Activated T-helper 17 cell treated with anti-CD3 and anti-CD28 coated beads, Interleukin-2, amount 50 U/mL, for 72 hours (primary cell): Measurements from ENCODE around the gene RYR3. TPM values are rescaled to one million over a fixed set of nuclear protein-coding genes. Genes with fewer than 3 reads are reported as not detected.

Source experiments
- ATAC-seq: fragments of 150-1000 bp; cut with Tn5 transposase; replicated peaks from 2 replicates; pipeline ENCODE4 v1.10.0; 2021; ENCODE audit warnings: mild to moderate bottlenecking, moderate library complexity
- H3K27ac Mint-ChIP-seq: one replicate; pipeline ENCODE4 v1.8.0; 2022; ENCODE audit warnings: mixed read lengths
- H3K27me3 Mint-ChIP-seq: one replicate; pipeline ENCODE4 v1.8.0; 2022; ENCODE audit warnings: mixed read lengths
- H3K36me3 Mint-ChIP-seq: one replicate; pipeline ENCODE4 v1.8.0; 2022; ENCODE audit warnings: low read depth, mild to moderate bottlenecking, mixed read lengths
- H3K4me1 Mint-ChIP-seq: one replicate; pipeline ENCODE4 v1.8.0; 2022; ENCODE audit warnings: mixed read lengths
- H3K4me3 Mint-ChIP-seq: one replicate; pipeline ENCODE4 v1.8.0; 2022; ENCODE audit warnings: mild to moderate bottlenecking, mixed read lengths
- H3K9me3 Mint-ChIP-seq: one replicate; pipeline ENCODE4 v1.8.0; 2022; ENCODE audit warnings: mixed read lengths
- total RNA-seq, 2 donors: library from RNA; stranded (reverse); gene quantifications; one replicate each; pipeline ENCODE4 v1.2.3, GENCODE V29; 2022

Gene RYR3
- total RNA-seq, 2 donors from 2014 or later = not detected

GRCh38 chr15:33430577-33430976 is 119.8 kb downstream of the RYR3 start:
- Mint-ChIP-seq H3K36me3 (no peaks in the 10 kb centered on the region), H3K27ac (no peak overlapping the region), H3K27me3 (peaks cover 4% of the 10 kb centered on the region), H3K4me1 (no peaks in the 10 kb centered on the region), H3K4me3 (no peak overlapping the region), H3K9me3 (no peaks in the 10 kb centered on the region)
- ATAC-seq = no peak

GRCh38 chr15:33433821-33434220 is 123.1 kb downstream of the RYR3 start:
- no peaks in the 10 kb centered on the region for H3K4me1 Mint-ChIP-seq
- peaks cover 10% of the 10 kb centered on the region for H3K27me3 Mint-ChIP-seq
- H3K4me3 Mint-ChIP-seq = no peak overlapping the region
- H3K9me3 Mint-ChIP-seq = no peaks in the 10 kb centered on the region
- ATAC-seq = no peak
- H3K36me3 Mint-ChIP-seq = no peaks in the 10 kb centered on the region
- no peak overlapping the region for H3K27ac Mint-ChIP-seq

GRCh38 chr15:33438396-33438795 is 127.6 kb downstream of the RYR3 start:
- H3K4me1 Mint-ChIP-seq = no peaks in the 10 kb centered on the region
- no peak overlapping the region for H3K4me3 Mint-ChIP-seq
- no peak for ATAC-seq
- no peaks in the 10 kb centered on the region for H3K36me3 Mint-ChIP-seq
- H3K27me3 Mint-ChIP-seq = peaks cover 14% of the 10 kb centered on the region
- no peaks in the 10 kb centered on the region for H3K9me3 Mint-ChIP-seq
- H3K27ac Mint-ChIP-seq = no peak overlapping the region

- no peaks in the 10 kb centered on the region for H3K4me1 Mint-ChIP-seq
- no peak overlapping the region for H3K27ac Mint-ChIP-seq
- H3K27me3 Mint-ChIP-seq = peaks cover 27% of the 10 kb centered on the region
- ATAC-seq = no peak
- H3K36me3 Mint-ChIP-seq = no peaks in the 10 kb centered on the region
- H3K4me3 Mint-ChIP-seq = no peak overlapping the region
- H3K9me3 Mint-ChIP-seq = no peaks in the 10 kb centered on the region
These were observed 130.1 kb downstream of the RYR3 start for GRCh38 chr15:33440900-33441299.

GRCh38 chr15:33442449-33442848 is 131.7 kb downstream of the RYR3 start:
- H3K4me1 Mint-ChIP-seq = no peaks in the 10 kb centered on the region
- no peak overlapping the region for H3K4me3 Mint-ChIP-seq
- no peaks in the 10 kb centered on the region for H3K9me3 Mint-ChIP-seq
- H3K27me3 Mint-ChIP-seq = peaks cover 31% of the 10 kb centered on the region
- no peak for ATAC-seq
- H3K36me3 Mint-ChIP-seq = no peaks in the 10 kb centered on the region
- no peak overlapping the region for H3K27ac Mint-ChIP-seq

- Mint-ChIP-seq H3K4me1 (no peaks in the 10 kb centered on the region), H3K36me3 (no peaks in the 10 kb centered on the region)
These were observed 132.9 kb downstream of the RYR3 start for GRCh38 chr15:33443708-33444107.

GRCh38 chr15:33445984-33446383 is 135.2 kb downstream of the RYR3 start:
- H3K4me3 Mint-ChIP-seq = no peak overlapping the region
- no peak overlapping the region for H3K27ac Mint-ChIP-seq
- H3K27me3 Mint-ChIP-seq = peaks cover 29% of the 10 kb centered on the region
- no peaks in the 10 kb centered on the region for H3K36me3 Mint-ChIP-seq
- H3K9me3 Mint-ChIP-seq = no peaks in the 10 kb centered on the region
- no peaks in the 10 kb centered on the region for H3K4me1 Mint-ChIP-seq
- ATAC-seq = no peak

More at GRCh38 chr15:33443708-33444107, 132.9 kb downstream of the RYR3 start:
- H3K27ac Mint-ChIP-seq = no peak overlapping the region
- peaks cover 25% of the 10 kb centered on the region for H3K27me3 Mint-ChIP-seq
- no peak overlapping the region for H3K4me3 Mint-ChIP-seq
- H3K9me3 Mint-ChIP-seq = no peaks in the 10 kb centered on the region
- no peak for ATAC-seq

GRCh38 chr15:33448151-33448550 is 137.4 kb downstream of the RYR3 start:
- H3K4me3 Mint-ChIP-seq = no peak overlapping the region
- H3K4me1 Mint-ChIP-seq = no peaks in the 10 kb centered on the region
- no peak overlapping the region for H3K27ac Mint-ChIP-seq
- H3K9me3 Mint-ChIP-seq = no peaks in the 10 kb centered on the region
- no peak for ATAC-seq
- H3K27me3 Mint-ChIP-seq = peaks cover 25% of the 10 kb centered on the region
- no peaks in the 10 kb centered on the region for H3K36me3 Mint-ChIP-seq

DNA sequence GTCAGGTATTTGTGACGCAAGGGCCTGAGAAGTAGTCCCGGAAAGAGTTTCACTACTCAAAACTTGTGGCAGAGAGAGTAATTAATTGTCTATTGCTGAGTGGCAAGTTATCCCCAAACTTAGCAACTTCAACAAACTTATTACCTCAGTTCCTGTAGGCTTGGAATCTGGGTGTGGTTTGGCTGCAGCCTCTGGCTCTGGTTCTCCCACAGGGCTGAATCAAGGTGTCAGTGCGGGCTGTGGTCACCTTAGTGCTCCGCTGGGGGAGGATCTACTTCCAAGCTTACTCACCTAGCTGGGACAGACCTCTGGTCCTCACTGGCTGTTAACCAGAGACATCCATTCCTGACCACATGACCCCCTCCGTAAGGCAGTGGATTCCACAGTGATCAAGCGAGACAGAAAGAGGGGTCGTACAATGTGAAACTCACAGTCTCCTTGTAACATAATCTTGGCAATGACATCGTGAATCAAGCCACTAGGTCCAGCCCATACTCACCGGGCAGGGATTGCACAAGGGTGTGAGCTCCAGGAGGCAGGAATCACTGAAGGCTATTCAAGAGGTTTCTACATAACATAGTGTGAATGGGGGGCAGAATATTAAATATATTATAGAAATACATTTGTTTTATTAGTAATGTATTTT is 138.3 kb downstream of the RYR3 start:
- no peak for ATAC-seq
- no peaks in the 10 kb centered on the region for H3K9me3 Mint-ChIP-seq

GRCh38 chr15:33449810-33450209 is 139.0 kb downstream of the RYR3 start:
- H3K4me3 Mint-ChIP-seq = no peak overlapping the region
- H3K9me3 Mint-ChIP-seq = no peaks in the 10 kb centered on the region
- peaks cover 17% of the 10 kb centered on the region for H3K27me3 Mint-ChIP-seq
- H3K36me3 Mint-ChIP-seq = no peaks in the 10 kb centered on the region
- no peak for ATAC-seq
- H3K4me1 Mint-ChIP-seq = no peaks in the 10 kb centered on the region
- no peak overlapping the region for H3K27ac Mint-ChIP-seq

More for the DNA sequence above, 138.3 kb downstream of the RYR3 start:
- H3K4me3 Mint-ChIP-seq = no peak overlapping the region
- no peak overlapping the region for H3K27ac Mint-ChIP-seq
- no peaks in the 10 kb centered on the region for H3K4me1 Mint-ChIP-seq
- no peaks in the 10 kb centered on the region for H3K36me3 Mint-ChIP-seq
- H3K27me3 Mint-ChIP-seq = peaks cover 21% of the 10 kb centered on the region

DNA sequence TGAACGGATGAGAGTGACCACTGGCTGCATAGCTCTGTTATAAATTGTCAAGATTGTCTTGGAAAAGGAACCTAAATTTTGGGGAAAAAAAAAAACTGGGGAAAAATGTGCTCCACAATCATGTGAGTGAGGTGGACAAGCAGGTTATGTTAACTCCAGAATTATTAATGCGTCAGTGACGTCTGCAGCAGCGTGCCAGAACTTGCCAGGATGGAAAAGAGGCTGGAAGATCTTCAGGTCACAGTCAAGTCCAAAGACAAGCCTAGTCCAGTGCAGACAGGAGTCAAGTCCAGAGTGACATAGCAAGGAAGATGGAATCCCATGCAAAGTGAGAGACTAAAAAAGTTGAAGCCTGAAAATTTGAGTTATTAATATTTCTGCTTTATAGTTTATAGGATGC is 140.6 kb downstream of the RYR3 start:
- Mint-ChIP-seq H3K4me1 (no peaks in the 10 kb centered on the region), H3K27ac (no peak overlapping the region), H3K27me3 (peaks cover 12% of the 10 kb centered on the region), H3K9me3 (no peaks in the 10 kb centered on the region), H3K36me3 (no peaks in the 10 kb centered on the region), H3K4me3 (no peak overlapping the region)
- ATAC-seq = no peak

DNA sequence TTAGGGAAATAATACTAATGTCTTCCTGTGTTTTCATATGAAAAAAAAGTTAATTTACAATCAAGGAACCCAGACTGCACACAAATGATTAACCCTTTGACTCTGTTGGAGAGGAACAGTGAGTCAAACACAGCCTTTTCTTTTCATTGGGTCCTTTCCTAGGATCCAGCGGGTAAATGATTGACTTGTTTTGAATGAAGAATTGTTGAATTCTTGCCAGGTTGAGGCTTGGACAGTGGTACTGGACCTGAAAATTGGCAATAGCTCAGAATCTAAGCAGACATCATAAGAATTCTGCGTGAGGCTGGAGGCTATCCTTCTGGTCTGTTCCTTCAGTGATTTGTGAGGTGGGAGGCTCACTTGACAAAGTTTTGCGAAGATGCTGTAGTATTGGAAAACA is 143.0 kb downstream of the RYR3 start:
- Mint-ChIP-seq H3K9me3 (no peaks in the 10 kb centered on the region), H3K4me1 (no peaks in the 10 kb centered on the region), H3K27me3 (peaks cover 12% of the 10 kb centered on the region), H3K27ac (no peak overlapping the region), H3K36me3 (no peaks in the 10 kb centered on the region), H3K4me3 (no peak overlapping the region)
- no peak for ATAC-seq

DNA sequence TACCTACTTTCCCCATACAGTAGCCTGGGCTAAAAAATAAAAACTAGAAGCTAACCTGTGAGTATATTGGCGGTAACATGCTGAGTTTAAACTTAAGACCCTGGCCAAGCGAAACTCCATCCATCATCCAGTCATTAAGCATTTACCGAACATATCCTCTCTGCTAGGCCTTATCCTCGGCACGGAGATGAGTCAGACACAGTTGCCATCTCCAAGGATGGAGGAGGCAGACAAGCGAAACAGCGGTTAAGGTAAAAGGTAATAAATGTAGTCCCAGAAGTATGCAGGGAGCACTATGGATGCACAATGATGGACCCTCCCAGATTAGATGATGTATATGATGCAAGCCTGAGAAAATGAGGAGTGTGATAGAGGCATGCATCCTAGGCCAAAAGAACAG is 143.6 kb downstream of the RYR3 start:
- Mint-ChIP-seq H3K9me3 (no peaks in the 10 kb centered on the region), H3K4me1 (no peaks in the 10 kb centered on the region), H3K27ac (no peak overlapping the region)

DNA sequence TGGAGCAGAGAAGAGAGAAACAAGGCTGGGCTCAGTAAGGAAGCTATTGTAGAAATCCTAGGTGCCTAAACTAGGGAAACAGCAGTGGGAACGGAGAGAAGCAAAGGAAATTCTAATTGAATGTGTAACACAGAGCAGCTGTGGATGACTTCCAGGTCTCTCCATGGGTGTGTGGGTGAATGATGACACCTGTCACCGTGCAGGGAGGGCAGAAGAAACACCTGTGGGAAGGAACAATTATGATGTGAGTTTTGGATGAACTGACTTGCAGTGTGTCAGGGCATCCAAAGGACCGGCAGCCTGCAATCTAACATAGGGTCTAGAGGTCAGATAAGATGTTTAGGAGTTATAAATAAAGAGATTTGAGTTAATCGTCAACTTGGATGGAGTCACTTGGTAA is 144.2 kb downstream of the RYR3 start:
- Mint-ChIP-seq H3K27ac (no peak overlapping the region), H3K27me3 (peaks cover 6% of the 10 kb centered on the region), H3K9me3 (no peaks in the 10 kb centered on the region), H3K4me3 (no peak overlapping the region), H3K4me1 (no peaks in the 10 kb centered on the region), H3K36me3 (no peaks in the 10 kb centered on the region)
- no peak for ATAC-seq

More for the DNA sequence above, 143.6 kb downstream of the RYR3 start:
- no peaks in the 10 kb centered on the region for H3K36me3 Mint-ChIP-seq
- H3K4me3 Mint-ChIP-seq = no peak overlapping the region
- peaks cover 10% of the 10 kb centered on the region for H3K27me3 Mint-ChIP-seq
- ATAC-seq = no peak

DNA sequence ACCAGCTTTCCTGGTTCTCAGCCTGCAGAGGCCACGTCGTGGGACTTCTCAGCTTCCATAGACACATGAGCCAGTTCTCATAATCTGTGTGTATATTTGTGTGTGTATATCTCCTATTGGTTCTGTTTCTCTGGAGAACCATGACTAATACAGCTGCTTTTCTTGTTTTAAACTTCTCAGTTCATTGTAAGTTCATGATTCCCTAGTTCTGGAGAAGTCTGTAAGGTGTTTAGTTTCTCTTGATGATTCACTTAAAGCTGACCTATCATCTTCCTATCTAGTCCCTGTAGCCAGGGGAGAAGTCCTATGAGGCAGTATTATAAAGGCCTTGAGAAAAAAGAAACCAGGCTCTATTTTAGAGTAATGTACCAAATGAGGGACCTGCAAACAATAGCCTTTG is 147.7 kb downstream of the RYR3 start:
- Mint-ChIP-seq H3K36me3 (no peaks in the 10 kb centered on the region), H3K4me3 (no peak overlapping the region), H3K27me3 (peaks cover 4% of the 10 kb centered on the region), H3K4me1 (no peaks in the 10 kb centered on the region), H3K9me3 (no peaks in the 10 kb centered on the region), H3K27ac (no peak overlapping the region)
- ATAC-seq = no peak
